Measurements from ENCODE around the gene ACOX1.
A peak's percentile ranks its signal among the peaks of the same experiment; 100 is the strongest.
"Not testable (repeated sequence)": the region's sequence is repeated elsewhere in the genome, so short reads cannot be mapped to it uniquely, and the experiment has no call there.

ACOX1 gene

DNA sequence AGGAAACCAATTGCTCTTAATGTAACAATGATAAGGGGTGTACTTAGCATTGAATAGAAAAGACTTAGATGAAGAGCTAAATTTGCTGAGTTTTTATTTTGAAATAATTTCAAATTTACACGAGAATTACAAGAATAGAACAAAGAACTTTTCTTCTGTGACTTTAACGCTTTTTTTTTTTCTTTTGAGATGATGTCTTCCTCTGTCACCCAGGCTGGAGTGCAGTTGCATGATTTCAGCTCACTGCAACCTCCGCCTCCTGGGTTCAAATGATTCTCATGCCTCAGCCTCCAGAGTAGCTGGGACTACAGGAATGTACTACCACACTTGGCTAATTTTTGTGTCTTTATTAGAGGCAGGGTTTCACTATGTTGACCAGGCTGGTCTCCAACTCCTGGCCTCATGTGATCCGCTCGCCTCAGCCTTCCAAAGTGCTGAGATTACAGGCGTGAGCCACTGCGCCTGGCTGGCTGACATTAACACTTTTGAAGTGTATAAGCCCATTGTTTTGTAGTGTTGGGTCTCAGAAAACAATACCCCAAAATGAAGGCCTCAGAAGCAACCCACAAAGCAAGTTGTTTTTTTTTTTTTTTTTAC is 2.2 kb upstream of the ACOX1 start:
- no peak for DNase-seq

DNA sequence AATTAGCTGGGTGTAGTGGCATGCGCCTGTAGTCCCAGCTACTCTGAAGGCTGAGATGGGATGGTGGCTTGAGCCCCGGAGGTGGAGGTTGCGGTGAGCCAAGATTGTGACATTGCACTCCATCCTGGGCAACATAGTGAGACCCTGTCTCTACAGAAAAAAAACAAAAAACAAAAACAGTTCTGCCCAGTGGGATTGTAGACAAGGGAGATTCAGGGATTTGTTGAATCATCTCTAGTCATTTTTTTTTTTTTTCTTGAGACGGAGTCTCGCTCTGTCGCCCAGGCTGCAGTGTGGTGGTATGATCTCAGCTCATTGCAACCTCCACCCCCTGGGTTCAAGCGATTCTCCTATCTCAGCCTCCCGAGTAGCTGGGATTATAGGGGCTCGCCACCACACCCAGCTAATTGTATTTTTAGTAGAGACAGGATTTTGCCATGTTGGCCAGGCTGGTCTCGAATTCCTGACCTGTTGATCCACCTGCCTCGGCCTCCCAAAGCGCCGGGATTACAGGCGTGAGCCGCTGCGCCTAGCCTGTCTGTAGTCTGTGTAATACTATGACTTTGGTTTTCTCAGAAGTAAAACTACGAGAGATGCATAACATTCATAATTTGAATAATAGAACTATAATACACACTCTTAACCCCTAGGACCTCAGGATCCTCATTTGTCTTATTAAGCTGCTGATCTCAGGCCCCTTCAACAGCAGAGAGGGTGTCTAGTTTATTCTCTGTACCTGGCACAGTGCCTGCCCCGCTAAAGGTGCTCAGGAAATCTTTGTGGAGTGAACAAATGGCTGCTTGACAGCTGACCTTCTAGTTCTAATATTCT is 1.4 kb upstream of the ACOX1 start:
- DNase-seq, result no peak

DNA sequence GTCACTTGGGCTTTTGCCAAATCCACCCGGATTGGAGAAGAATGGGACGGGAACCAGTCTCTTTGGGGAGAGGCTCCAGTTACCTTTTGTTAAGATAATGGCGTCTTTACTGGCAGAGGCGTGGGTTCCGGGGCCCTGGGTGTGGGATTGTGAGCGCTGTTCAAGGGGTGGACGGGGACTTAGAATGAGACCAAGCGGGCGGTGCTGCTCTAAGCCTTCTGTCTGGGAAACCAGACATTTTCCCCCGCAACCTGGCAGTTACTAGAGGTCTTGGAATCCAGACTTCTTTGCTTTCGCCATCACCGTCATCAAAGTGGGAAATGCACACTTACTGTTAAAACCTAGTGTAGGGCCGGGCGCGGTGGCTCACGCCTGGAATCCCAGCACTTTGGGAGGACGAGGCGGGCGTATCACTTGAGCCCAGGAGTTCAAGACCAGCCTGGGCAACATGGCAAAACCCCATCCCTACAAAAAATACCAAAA is 780 bp upstream of the ACOX1 start:
- DNase-seq, result peak in 3 of 56 donors; percentile 48 to 54 (median 52)

DNA sequence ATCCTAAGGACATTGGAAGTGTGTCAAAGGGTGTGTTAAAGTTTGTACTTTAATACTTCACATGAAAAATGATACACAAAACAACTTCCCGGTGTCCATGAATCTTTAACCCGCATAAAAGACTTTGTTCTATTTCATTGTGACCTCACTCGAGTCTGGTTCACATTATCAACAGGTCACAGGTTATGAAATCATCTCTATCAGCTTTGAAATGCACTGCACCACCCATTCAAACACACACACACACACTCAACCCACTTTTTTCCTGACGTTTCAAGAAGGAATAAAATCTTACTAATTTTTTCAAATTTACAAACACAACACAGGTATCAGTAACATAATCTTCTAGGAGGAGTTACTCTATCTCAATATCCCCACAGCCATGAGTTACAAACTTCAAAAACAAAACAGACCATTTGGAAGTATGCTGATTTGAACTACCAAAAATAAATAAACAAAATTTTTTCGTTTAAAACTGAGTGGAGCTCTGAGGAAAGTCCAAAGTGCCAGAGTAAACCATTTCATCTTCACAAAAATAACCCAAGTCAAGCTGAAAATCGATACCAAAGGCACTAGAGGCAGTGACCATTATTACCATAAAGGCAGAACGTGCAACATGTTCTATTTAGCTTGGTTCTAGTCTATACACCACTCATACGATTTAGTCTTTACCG is 2.7 kb downstream of the ACOX1 start:
- DNase-seq, result no peak

DNA sequence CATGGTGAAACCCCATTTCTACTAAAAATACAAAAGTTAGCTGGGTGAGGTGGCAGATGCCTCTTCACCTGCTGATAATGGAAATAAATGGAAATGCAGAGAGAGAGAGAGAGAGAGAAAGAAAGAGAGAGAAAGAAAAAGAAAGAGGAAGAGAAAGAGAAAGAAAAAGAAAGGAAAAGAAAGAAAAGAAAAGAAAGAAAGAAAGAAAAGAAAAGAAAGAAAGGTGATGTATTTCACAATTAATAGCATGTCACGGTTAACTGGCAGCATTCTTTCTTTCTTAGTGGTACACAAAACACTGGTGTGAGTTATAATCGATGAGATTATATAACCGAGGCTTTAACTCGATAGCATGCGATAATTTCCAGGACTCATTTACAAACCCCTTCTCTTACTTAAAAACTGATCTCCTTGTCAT is 3.2 kb downstream of the ACOX1 start:
- no peak for DNase-seq

DNA sequence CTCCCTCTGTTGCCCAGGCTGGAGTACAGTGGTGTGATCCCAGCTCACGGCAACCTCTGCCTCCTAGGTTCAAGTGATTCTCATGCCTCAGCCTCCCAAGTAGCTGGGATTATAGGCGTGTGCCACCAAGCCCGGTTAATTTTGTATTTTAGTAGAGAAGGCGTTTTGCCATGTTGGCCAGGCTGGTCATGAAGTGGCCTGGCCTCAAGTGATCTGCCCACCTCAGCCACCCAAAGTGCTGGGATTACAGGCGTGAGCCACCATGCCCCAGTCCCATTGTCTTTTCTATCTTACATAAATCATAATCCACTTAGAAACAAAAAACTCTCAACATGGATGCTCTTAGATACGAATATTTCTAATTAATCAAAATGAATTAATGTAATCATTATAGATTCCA is 3.8 kb downstream of the ACOX1 start:
- not testable (repeated sequence) for DNase-seq

DNA sequence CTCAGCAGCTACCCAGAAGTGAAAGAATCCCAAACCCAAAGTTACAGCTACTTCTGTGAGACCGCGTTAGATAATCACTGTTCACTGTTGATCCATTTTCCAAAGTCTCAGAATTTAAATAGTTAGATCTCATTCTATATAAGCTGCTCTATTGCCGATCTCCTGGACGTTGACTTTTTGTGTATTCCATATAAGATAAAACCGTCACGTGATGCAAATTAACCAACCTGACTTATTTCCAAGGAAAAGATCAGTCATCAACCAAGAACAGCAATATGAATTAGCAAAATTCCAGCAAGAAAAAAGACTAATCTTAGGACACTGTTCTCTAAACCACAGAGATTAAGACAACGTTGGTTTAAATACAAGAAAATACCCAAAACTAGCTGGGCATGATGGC is 8.3 kb downstream of the ACOX1 start:
- no peak for DNase-seq

DNA sequence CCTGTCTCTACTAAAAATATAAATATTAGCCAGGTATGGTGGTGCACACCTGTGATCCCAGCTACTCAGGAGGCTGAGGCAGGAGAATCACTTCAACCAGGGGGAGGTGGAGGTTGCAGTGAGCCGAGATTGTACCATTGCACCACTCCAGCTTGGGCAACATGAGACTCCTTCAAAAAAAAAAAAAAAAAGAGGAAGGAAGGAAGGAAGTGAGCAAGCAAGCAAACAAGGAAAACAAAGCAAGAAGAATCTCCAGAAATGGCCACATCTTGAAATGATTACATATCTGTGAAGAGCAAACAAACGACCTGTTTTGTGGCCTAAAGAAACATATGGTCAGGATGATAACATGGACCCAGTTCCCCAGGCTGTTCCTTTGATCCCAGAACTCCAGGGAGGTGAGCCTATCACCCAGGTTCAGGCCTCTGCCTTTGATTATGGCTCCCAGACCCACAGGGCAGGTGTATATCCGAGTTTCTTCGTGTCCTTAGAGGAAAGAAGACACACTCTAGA is 8.9 kb downstream of the ACOX1 start:
- no peak for DNase-seq

DNA sequence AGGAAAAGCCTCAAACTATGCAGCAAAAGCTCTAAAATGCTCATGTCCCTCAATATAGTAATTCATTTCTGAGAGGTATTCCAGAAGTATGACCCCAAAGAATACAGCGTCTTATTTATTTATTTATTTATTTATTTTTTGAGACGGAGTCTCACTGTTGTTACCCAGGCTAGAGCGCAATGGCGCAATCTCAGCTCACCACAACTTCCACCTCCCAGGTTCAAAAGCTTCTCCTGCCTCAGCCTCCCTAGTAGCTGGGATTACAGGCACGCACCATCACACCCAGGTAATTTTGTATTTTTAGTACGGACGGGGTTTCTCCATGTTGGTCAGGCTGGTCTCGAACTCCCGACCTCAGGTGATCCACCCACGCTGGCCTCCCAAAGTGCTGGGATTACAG is 9.9 kb downstream of the ACOX1 start:
- DNase-seq, result not testable (repeated sequence)

DNA sequence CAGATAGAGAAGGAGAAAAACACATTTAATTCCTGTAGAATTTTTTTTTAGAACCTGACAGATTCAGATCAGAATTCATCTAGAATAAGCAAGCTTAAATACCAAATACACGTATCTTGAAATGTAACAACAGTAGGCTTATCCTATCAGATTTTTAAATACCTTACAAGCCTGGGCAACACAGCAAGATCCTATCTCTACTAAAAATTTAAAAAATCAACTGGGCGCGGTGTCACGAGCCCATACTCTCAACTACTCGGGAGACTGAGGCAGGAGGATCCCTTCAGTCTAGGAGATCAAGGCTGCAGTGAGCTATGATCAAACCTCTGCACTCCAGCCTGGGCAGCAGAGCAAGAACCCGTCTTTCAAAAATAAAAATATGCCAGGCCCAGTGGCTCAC is 13.5 kb downstream of the ACOX1 start:
- no peak for DNase-seq

DNA sequence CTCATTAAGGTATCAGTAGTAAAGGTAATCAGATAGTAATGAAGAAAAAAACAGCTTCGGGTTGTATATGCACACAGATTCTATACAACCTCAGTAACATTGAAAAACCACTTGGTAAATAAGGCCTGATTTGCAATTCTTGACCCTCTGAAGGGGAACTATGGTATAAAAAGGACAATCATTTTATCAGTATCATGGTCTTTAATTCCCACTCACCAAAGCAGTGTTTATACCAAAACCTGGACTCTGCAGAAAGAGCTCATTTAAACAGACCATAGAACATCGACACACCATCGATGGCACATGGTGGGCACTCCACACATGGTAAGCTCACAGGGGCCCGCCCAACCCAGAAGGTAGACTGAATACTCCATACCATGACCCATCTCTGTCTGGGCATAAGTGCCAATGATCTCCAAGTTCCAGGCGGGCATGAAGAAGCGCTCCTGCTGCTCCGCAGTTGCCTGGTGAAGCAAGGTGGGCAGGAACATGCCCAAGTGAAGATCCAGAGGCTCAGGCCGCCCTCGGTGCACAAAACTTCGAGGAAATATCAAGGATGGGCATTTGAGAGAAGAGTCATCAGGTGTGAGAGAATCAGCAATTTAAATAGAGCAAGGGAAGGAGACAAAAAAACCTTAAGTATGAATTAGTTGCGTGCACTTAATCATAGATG is 19.0 kb downstream of the ACOX1 start:
- DNase-seq, result no peak

DNA sequence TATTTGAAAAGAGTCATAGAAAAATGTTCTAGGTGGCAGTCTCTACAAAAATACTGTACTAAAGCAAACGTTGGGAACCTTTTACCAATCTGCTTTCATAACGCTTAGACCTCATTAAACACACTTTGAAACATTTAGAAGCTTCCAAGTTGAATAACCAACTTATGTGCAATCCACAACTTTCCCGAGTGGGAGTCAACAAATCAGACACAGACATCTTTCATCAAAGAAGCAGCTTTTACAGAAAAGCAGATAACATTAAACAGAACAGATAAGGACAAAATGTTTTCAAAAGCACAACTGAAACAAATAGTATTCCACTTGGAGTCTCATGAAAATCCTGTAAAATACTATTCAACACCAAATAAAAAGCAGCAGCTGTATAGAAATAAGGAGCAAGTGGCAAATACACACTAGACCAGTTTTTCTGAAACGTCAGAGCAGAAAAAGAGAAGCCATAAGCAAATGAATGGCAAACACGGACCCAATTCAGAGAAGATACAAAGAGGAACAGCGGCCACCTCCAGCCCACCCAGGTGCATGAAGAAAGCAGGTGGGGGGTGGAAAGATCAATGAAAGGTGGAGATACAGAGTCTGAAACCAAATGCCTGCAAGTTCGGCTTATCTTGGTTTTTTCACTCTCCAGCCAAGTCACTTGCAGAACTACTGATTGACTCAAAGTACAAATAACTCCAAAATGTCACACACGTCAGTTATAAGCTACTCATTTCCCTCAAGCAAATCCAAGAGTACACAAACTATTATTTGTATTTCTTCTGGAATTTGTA is 19.7 kb downstream of the ACOX1 start:
- no peak for DNase-seq

DNA sequence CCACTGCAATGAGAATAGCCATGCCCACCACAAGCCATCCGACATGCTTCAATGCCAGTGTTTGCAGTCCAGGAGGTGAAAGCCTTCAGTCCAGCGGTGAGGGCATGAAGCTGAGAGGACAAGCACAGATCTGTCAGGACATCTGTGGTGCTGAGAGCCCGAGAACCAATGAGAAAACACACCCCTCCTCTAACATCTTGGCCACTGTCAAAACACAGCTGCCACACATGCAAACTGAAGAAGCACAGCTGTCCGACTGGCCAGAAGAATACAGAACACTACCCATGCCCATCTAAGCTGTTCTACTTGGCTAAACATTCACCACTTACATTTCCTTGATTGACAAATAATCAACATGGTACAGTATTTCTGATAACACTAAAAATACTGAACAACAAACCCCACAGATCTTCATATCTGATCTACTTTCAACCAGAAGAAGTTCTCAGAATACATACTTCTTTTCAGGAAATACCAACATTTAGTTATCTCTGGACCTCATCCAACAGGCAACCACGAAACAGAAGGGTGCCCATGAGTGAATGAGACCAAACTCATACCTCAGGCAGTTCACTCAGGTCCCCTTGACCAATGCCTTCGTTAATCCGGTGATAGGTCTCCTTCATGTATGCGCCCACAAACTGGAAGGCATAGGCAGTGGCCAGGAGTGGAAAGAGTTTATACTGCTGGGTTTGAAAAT is 28.0 kb downstream of the ACOX1 start:
- peak in 9 of 56 donors; percentile 1 to 22 (median 4) for DNase-seq

DNA sequence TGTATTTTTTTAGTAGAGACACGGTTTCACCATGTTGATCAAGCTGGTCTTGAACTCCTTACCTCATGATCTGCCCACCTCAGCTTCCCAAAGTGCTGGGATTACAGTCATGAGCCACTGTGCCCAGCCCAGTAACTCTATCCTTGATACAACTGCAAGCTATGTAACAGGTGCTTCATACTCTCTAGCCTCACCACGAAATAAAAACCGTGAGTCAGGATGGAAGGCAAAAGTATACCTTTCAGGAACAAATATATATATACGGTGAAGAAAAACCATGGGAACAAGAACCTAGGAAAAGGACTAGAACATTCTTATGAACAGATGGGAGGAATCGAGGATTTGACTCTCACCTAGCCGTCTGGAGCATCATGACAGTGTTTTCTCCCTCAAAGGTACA is 28.5 kb downstream of the ACOX1 start:
- no peak for DNase-seq

DNA sequence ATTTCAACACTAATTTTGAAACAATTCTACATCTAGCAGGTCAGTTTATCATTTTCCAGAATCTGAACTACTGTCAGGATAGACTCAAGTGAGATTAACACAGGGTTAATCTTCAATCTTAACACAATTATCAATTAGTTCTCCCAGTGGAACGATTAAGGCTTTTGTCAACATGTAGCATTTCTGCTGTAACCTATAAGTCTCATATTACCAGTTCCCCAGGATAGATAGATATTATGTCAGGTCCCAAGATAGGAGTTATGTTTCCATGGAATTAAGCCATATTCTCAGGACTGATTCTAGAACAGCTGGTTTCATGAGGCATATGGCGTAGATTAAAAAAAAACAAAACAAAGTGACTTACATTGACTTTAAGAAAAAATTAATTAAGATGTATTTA is 33.8 kb downstream of the ACOX1 start:
- DNase-seq, result no peak

DNA sequence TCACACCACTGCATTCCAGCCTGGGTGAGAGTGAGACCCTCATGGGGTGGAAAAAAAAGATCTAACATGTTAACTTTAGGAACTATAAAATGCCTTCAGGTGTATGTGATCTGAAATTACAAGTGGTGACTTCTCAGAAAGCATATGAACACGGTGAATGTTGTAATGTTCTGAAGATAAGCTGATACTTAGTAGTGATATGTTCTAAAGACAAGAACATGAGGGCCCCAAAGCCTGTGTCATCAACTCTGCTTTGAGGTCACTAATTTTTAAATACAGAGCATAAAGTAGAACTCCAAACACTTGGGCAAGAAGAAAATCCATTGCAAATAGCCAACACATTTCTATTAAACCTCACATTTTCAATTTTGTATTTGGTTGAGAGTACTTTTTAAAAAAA is 35.5 kb downstream of the ACOX1 start:
- DNase-seq, result no peak

DNA sequence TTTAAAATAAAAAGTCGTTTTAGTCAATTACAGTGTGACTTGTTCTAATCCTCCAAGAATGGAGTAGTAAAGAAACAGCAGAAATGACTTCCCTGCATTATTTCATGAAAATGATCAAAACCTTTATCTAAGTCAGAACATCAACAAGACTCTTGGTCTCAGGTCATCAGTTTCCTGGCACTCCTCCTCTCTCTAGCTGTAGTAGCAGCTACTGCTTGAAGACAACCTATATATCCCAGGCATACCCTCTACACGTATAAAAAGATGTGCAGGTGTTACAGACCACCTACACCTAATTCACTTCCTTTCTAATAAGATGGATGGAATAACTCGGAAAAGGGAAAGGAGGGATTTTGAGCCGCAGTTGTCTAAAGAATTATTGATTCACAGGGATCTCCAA is 36.5 kb downstream of the ACOX1 start:
- no peak for DNase-seq

DNA sequence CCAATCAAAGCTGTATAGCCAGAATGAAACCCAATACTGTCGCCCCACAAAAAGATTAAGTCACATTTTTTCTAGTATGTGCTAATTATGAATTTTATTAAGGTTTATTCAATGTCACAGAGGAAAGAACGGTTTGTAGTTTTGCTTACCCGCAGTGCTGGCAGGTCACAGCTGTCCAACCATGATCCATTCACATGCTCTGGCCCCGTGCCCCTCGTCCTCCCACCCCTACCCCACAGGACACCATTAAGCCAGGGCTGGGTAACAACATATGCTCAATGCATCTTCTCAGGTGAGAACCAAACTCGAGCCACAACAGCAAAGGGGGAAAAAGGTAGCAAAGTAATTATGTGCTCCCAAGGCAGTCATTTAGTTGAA is 37.5 kb downstream of the ACOX1 start:
- DNase-seq, result peak in 1 of 56 donors; percentile 19

DNA sequence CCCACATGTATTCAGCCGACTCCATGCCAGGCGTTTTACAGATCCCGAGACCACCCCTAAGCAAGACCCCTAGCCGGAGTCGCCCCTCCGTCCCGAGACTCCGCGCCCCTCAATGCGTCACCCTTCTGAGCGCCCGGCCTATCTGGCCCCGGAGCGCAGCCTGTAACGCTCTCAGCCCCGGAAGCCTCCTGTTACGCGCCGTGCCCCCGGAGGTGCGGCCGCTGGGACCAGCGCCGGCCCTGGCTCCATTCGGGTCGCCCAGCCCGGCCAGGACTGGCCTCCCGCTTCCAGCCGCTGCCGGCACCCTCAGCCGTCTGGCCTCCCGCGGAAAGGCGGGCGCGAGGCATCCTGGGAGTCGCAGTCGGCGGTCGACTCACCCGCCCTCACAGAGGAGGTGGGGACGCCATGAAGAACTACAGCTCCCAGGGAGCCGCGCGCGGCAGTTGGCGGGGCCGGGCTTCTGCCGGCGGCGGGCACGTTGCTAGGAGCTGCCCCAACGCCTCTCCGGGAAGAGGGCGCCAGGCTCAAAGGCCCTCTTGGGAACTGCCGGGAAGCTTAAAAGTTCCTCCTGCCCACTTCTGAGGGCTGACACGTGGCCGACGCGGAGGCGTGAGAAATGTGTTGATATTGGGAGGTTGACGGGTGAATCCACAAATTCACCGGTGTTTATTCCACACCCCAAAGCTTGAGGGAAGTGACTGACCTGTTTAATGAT is 38.1 kb downstream of the ACOX1 start, which contains the start of gene FBF1:
FBF1 (minus strand) TSS at position 316 of the 715 bp plus-strand sequence. CDS start 2,893 bp downstream, outside the sequence.
- DNase-seq, result peak; percentile 56 to 98 (median 93)
